CD8-positive, alpha-beta memory T cell (primary cell): ENCODE results near the gene CAPN8. TPM values are rescaled to one million over a fixed set of nuclear protein-coding genes. Genes with fewer than 3 reads are reported as not detected.
"Not testable (repeated sequence)": the region's sequence is repeated elsewhere in the genome, so short reads cannot be mapped to it uniquely, and the experiment has no call there.

Experiments
- CTCF ChIA-PET: fragments of 350-600 bp; sonication (Branson Sonifier 250); formaldehyde crosslinking; loops from one replicate; lab custom pipeline; 2021; ENCODE audit warnings: antibody characterized with exemption; lab: Charles Lee
- POLR2A ChIA-PET: fragments of 350-600 bp; sonication (Branson Sonifier 250); formaldehyde crosslinking; loops from one replicate; lab custom pipeline; 2021; ENCODE audit warnings: antibody characterized with exemption; lab: Charles Lee
- DNase-seq, 5 donors: peaks; one replicate each; pipeline versions ENCODE4 v3.0.0 to v3.0.0-alpha.2; 2020 to 2022; ENCODE audit warnings: mixed read lengths in 1 of 5
- H3K27ac ChIP-seq: one replicate; pipeline ENCODE4 v1.7.0; 2013; ENCODE audit warnings: low read depth, mild to moderate bottlenecking, low read length, moderate library complexity
- H3K27me3 ChIP-seq: 2 replicates; pipeline ENCODE4 v1.7.0; 2013; ENCODE audit warnings: low read length, mild to moderate bottlenecking; ENCODE audit not compliant: insufficient read depth, poor library complexity, severe bottlenecking
- H3K36me3 ChIP-seq: 2 replicates; pipeline ENCODE4 v1.7.0; 2013; ENCODE audit warnings: mild to moderate bottlenecking, low read length, moderate library complexity; ENCODE audit not compliant: insufficient read depth
- H3K4me1 ChIP-seq: 2 replicates; pipeline ENCODE4 v1.7.0; 2013; ENCODE audit warnings: mild to moderate bottlenecking, low read length, moderate library complexity; ENCODE audit not compliant: insufficient read depth
- H3K4me3 ChIP-seq: 2 replicates; pipeline ENCODE4 v1.7.0; 2013; ENCODE audit warnings: mild to moderate bottlenecking, low read length
- H3K9me3 ChIP-seq: 2 replicates; pipeline ENCODE4 v1.7.0; 2013; ENCODE audit warnings: mild to moderate bottlenecking, low read length
- H3K27ac Mint-ChIP-seq, 8 donors: one replicate each; pipeline ENCODE4 v1.8.0; 2020 to 2021; ENCODE audit warnings: mixed read lengths in 8 of 8, mild to moderate bottlenecking in 6 of 8, inconsistent platforms in 3 of 8, moderate library complexity in 3 of 8
- H3K27me3 Mint-ChIP-seq, 2 donors: one replicate each; pipeline ENCODE4 v1.8.0; 2020 to 2021; ENCODE audit warnings: mixed read lengths in 2 of 2, mild to moderate bottlenecking in 1 of 2, moderate library complexity in 1 of 2
- H3K36me3 Mint-ChIP-seq, 3 donors: one replicate each; pipeline ENCODE4 v1.8.0; 2020 to 2021; ENCODE audit warnings: mixed read lengths in 3 of 3, inconsistent platforms in 1 of 3, mild to moderate bottlenecking in 1 of 3
- H3K4me1 Mint-ChIP-seq, 3 donors: one replicate each; pipeline ENCODE4 v1.8.0; 2020 to 2021; ENCODE audit warnings: mixed read lengths in 3 of 3, inconsistent platforms in 1 of 3, mild to moderate bottlenecking in 1 of 3
- H3K4me3 Mint-ChIP-seq, 7 donors: one replicate each; pipeline ENCODE4 v1.8.0; 2020 to 2021; ENCODE audit warnings: mixed read lengths in 7 of 7, mild to moderate bottlenecking in 6 of 7, moderate library complexity in 4 of 7, inconsistent platforms in 2 of 7
- H3K9me3 Mint-ChIP-seq, 5 donors: one replicate each; pipeline ENCODE4 v1.8.0; 2020 to 2022; ENCODE audit warnings: mixed read lengths in 5 of 5, mild to moderate bottlenecking in 3 of 5, moderate library complexity in 2 of 5, inconsistent platforms in 1 of 5
- polyA plus RNA-seq: library from polyadenylated mRNA; unstranded; fragments of 300-500 nt; fragmentation: Illumina TruSeq; gene quantifications from one replicate; pipeline ENCODE4 v1.2.3, GENCODE V29; 2021
- total RNA-seq, 2 experiments: library from RNA; stranded (reverse); gene quantifications; one replicate each; pipeline ENCODE4 v1.2.3, GENCODE V29; 2021

The CAPN8 gene
- total and polyA plus RNA-seq, 3 experiments from 2014 or later: not detected

DNA sequence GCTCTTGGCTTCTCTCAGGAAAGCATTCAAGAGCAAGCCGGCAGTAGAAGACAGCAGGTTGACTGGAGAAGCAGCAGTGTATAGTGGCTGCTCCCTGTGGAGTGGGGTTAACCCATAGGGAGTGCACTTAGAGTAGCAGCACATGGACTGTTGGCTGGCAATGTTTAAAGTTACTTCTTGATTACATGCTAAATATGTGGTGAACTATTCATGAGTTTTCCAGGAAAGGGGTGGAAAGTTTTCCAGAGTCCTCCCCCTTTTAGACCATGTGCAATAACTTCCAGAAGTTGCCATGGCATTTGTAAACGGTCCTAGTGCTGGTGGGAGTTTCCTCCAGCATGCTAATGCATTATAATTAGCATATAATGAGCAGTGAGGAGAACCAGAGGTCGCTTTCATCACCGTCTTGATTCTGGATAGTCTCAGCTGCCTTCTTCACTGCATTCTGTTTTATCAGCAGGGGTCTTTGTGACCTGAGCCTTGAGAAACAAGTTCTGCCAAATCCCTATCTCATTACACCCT, 140.5 kb downstream of the CAPN8 start:
- H3K9me3 ChIP-seq: no peaks in the 10 kb centered on the region
- Mint-ChIP-seq H3K36me3 (peaks cover 0 to 13% (median 0%) of the 10 kb centered on the region in 3 donors), H3K4me3 (no peak overlapping the region), H3K9me3 (peaks cover 0 to 10% (median 5%) of the 10 kb centered on the region in 5 donors), H3K4me1 (peaks cover 0 to 9% (median 0%) of the 10 kb centered on the region in 3 donors), H3K27me3 (peaks cover 13 to 21% of the 10 kb centered on the region in 2 donors), H3K27ac (no peak overlapping the region)
- H3K36me3 ChIP-seq: no peaks in the 10 kb centered on the region
- no peak for DNase-seq
- ChIA-PET CTCF (no interaction called here), POLR2A (interaction anchor here (0.8 kb wide), 1 partner anchor 16 kb away, joined by 4 read pairs; no protein-coding TSS in a partner anchor)
- H3K4me3 ChIP-seq: no peak overlapping the region
- no peak overlapping the region for H3K27ac ChIP-seq
- no peaks in the 10 kb centered on the region for H3K4me1 ChIP-seq
- H3K27me3 ChIP-seq: no peaks in the 10 kb centered on the region

DNA sequence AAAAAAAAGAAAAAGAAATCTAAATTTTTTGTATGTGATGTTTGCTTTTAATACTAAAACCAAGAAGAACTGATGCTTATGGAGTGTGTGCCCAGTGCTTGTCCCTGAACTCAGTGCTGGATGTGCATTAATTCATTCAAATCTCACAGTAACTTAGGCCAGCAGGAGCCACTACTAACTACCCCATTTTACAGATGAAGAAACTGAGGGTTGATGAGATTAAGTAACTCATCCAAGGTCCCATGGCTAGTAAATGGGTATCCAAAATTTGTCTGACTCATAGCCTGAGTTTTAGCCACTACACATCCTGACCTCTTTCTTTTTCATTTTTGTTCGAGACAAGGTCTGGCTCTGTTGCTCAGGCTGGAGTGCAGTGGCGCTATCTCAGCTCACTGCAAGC, 144.4 kb downstream of the CAPN8 start:
- H3K4me3 ChIP-seq: no peak overlapping the region
- Mint-ChIP-seq H3K27ac (no peak overlapping the region), H3K27me3 (peaks cover 13 to 22% of the 10 kb centered on the region in 2 donors), H3K4me1 (peaks cover 0 to 16% (median 7%) of the 10 kb centered on the region in 3 donors), H3K9me3 (peaks cover 0 to 9% (median 4%) of the 10 kb centered on the region in 5 donors), H3K36me3 (peaks cover 0 to 5% (median 2%) of the 10 kb centered on the region in 3 donors), H3K4me3 (no peak overlapping the region)
- H3K4me1 ChIP-seq: peaks cover 9% of the 10 kb centered on the region
- POLR2A ChIA-PET: no interaction called here
- CTCF ChIA-PET: no interaction called here
- no peak overlapping the region for H3K27ac ChIP-seq
- no peaks in the 10 kb centered on the region for H3K9me3 ChIP-seq
- no peak for DNase-seq
- no peaks in the 10 kb centered on the region for H3K27me3 ChIP-seq
- no peaks in the 10 kb centered on the region for H3K36me3 ChIP-seq

DNA sequence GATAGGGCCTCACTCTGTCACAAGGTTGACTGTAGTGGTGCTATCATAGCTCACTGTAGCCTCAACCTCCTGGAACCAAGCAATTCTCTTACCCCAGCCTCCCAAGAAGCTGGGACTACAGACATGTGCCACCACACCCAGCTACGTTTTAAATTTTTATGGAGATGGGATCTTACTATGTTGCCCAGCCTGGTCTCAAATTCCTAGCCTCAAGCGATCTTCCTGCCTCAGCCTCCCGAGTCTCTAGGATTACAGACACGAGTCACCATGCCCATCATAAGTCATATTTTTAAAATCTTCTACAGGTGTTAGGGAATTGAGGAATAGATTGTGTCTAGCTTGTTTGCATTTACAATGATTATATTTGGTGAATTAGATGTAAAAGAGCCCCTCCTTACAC, 145.3 kb downstream of the CAPN8 start:
- no peaks in the 10 kb centered on the region for H3K9me3 ChIP-seq
- H3K9me3 Mint-ChIP-seq: peaks cover 0 to 9% (median 4%) of the 10 kb centered on the region in 5 donors
- H3K4me3 Mint-ChIP-seq: no peak overlapping the region
- H3K4me3 ChIP-seq: no peak overlapping the region
- POLR2A ChIA-PET: no interaction called here
- H3K4me1 Mint-ChIP-seq: peaks cover 0 to 25% (median 16%) of the 10 kb centered on the region in 3 donors
- peak overlapping the region in 1 of 8 donors; percentile 8 for H3K27ac Mint-ChIP-seq
- peaks cover 13 to 20% of the 10 kb centered on the region in 2 donors for H3K27me3 Mint-ChIP-seq
- peaks cover 18% of the 10 kb centered on the region for H3K4me1 ChIP-seq
- H3K27me3 ChIP-seq: no peaks in the 10 kb centered on the region
- H3K36me3 Mint-ChIP-seq: peaks cover 0 to 5% (median 2%) of the 10 kb centered on the region in 3 donors
- H3K36me3 ChIP-seq: no peaks in the 10 kb centered on the region
- CTCF ChIA-PET: no interaction called here
- no peak overlapping the region for H3K27ac ChIP-seq
- no peak for DNase-seq

DNA sequence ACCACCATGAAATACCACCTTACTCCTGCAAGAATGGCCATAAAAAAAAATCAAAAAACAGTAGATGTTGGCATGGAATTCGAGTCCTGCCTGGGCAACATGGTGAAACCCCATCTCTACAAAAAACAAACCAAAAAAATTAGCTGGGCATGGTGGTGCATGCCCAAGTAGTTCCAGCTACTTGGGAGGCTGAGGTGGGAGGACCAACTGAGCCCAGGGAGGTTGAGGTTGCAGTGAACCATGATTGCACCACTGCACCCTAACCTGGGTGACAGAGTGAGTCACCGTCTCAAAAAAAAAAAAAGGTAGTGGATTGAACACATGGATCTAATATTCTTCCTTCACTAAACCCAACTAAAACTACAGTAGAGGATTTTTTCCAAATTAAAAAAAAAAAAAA, 146.4 kb downstream of the CAPN8 start:
- H3K9me3 ChIP-seq: no peaks in the 10 kb centered on the region
- Mint-ChIP-seq H3K4me1 (peaks cover 0 to 36% (median 27%) of the 10 kb centered on the region in 3 donors), H3K27me3 (peaks cover 13 to 16% of the 10 kb centered on the region in 2 donors), H3K36me3 (peaks cover 0 to 5% (median 2%) of the 10 kb centered on the region in 3 donors), H3K9me3 (peaks cover 0 to 9% (median 4%) of the 10 kb centered on the region in 5 donors), H3K27ac (no peak overlapping the region), H3K4me3 (no peak overlapping the region)
- H3K27me3 ChIP-seq: no peaks in the 10 kb centered on the region
- ChIA-PET POLR2A (no interaction called here), CTCF (no interaction called here)
- peaks cover 29% of the 10 kb centered on the region for H3K4me1 ChIP-seq
- DNase-seq: no peak
- H3K36me3 ChIP-seq: no peaks in the 10 kb centered on the region
- no peak overlapping the region for H3K4me3 ChIP-seq
- no peak overlapping the region for H3K27ac ChIP-seq

DNA sequence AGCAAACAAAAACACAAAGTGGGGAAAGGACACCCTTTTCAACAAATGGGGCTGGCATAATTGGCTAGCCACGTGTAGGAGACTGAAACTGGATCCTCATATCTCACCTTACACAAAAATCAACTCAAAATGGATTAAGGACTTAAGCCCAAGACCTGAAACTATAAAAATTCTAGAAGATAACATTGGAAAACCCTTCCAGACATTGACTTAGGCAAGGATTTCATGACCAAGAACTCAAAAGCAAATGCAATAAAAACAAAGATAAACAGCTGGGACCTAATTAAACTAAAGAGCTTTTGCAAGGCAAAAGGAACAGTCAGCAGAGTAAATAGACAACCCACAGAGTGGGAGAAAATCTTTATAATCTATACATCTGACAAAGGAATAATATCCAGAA, 146.9 kb downstream of the CAPN8 start:
- H3K27ac ChIP-seq, H3K4me3 Mint-ChIP-seq, POLR2A ChIA-PET, DNase-seq, H3K36me3 ChIP-seq, H3K9me3 ChIP-seq, H3K9me3 Mint-ChIP-seq, H3K36me3 Mint-ChIP-seq, H3K27me3 ChIP-seq, CTCF ChIA-PET, H3K4me3 ChIP-seq: not testable (repeated sequence)
- H3K27ac Mint-ChIP-seq: peak overlapping the region in 1 of 8 donors; percentile 20
- peaks cover 0 to 42% (median 28%) of the 10 kb centered on the region in 3 donors for H3K4me1 Mint-ChIP-seq
- H3K27me3 Mint-ChIP-seq: peaks cover 9 to 11% of the 10 kb centered on the region in 2 donors
- H3K4me1 ChIP-seq: peaks cover 33% of the 10 kb centered on the region

DNA sequence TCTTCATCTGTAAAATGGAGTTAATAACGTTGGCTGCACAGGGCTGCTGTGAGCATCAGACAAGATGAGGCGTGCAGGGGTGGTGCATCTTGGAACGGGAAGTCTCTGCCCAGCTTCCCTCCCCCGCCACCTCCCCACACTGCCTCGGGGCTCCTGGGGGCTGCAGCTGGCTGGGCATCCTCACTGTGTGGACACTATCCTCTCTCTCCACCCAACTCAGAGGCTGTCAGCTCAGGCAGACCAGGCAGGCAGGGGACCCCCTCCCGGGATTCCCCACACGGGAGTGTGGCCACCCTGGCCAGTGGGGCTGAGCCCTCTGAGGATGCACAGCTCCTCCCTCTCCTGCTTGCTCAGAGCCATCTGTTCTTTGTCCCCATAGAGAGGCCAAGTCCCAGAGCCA, 149.6 kb downstream of the CAPN8 start:
- POLR2A ChIA-PET: no interaction called here
- no peak for DNase-seq

DNA sequence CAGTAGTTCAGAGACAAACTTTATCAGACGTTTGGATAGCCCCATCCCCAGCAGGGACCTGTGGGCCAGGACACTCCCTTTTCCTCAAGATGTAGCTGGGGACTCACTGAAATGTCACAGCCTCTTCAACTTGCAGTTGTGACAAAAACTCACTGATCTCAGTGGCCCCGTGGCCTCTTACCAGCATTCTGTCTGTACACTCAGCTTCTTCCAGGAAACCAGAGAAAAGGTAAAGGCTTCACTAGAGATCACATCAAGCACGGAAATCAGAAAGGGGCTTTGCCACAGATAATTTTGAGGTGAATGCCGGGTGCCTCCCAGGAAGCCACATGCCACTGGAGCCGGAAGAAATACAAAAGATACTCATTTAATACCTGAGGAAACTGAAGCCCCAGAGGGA, 150.1 kb downstream of the CAPN8 start:
- H3K4me3 ChIP-seq: no peak overlapping the region
- Mint-ChIP-seq H3K27me3 (peaks cover 9 to 17% of the 10 kb centered on the region in 2 donors), H3K4me3 (peak overlapping the region in 5 of 7 donors; percentile 5 to 73 (median 51)), H3K27ac (peak overlapping the region in 7 of 8 donors; percentile 31 to 94 (median 80)), H3K4me1 (peaks cover 0 to 45% (median 28%) of the 10 kb centered on the region in 3 donors), H3K36me3 (peaks cover 0 to 5% (median 2%) of the 10 kb centered on the region in 3 donors), H3K9me3 (peaks cover 0 to 9% (median 5%) of the 10 kb centered on the region in 5 donors)
- H3K4me1 ChIP-seq: peaks cover 33% of the 10 kb centered on the region
- ChIA-PET CTCF (no interaction called here), POLR2A (no interaction called here)
- H3K36me3 ChIP-seq: no peaks in the 10 kb centered on the region
- H3K27me3 ChIP-seq: no peaks in the 10 kb centered on the region
- H3K27ac ChIP-seq: no peak overlapping the region
- peak in 3 of 5 donors; percentile 5 to 47 (median 36) for DNase-seq
- H3K9me3 ChIP-seq: no peaks in the 10 kb centered on the region

More for the DNA sequence above, 149.6 kb downstream of the CAPN8 start:
- Mint-ChIP-seq H3K36me3 (peaks cover 0 to 5% (median 2%) of the 10 kb centered on the region in 3 donors), H3K9me3 (peaks cover 0 to 9% (median 4%) of the 10 kb centered on the region in 5 donors), H3K4me3 (peak overlapping the region in 4 of 7 donors; percentile 9 to 73 (median 56)), H3K4me1 (peaks cover 0 to 45% (median 28%) of the 10 kb centered on the region in 3 donors), H3K27ac (peak overlapping the region in 6 of 8 donors; percentile 23 to 94 (median 78)), H3K27me3 (peaks cover 9 to 17% of the 10 kb centered on the region in 2 donors)
- no peaks in the 10 kb centered on the region for H3K36me3 ChIP-seq
- H3K4me1 ChIP-seq: peaks cover 33% of the 10 kb centered on the region
- no peak overlapping the region for H3K4me3 ChIP-seq
- H3K9me3 ChIP-seq: no peaks in the 10 kb centered on the region
- no peak overlapping the region for H3K27ac ChIP-seq
- H3K27me3 ChIP-seq: no peaks in the 10 kb centered on the region
- CTCF ChIA-PET: no interaction called here

DNA sequence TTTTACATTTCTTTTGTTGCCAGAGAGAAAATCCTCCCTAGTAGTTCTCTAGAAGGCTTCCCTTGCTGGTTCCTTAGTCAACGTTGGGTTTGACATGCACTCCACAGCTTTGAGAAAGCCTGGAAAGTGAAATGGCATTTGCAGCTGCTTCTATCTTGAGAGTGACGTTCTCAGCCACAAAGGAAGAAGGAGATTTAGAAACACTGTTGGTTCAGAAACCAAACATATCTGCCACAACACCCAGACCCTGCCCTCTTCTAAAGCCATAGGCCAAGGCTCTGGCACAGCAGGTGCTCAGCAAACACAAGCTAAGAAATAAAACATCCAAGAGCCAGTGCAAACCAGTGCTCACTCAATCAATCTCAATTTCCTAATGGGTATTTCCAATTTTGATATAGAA, 150.9 kb downstream of the CAPN8 start:
- Mint-ChIP-seq H3K27ac (peak overlapping the region in 6 of 8 donors; percentile 31 to 88 (median 78)), H3K9me3 (peaks cover 0 to 9% (median 4%) of the 10 kb centered on the region in 5 donors), H3K27me3 (peaks cover 12 to 17% of the 10 kb centered on the region in 2 donors), H3K36me3 (peaks cover 0 to 5% (median 2%) of the 10 kb centered on the region in 3 donors), H3K4me3 (peak overlapping the region in 5 of 7 donors; percentile 14 to 73 (median 51)), H3K4me1 (peaks cover 0 to 45% (median 28%) of the 10 kb centered on the region in 3 donors)
- Histone ChIP-seq H3K4me1 (peaks cover 33% of the 10 kb centered on the region), H3K27ac (no peak overlapping the region), H3K4me3 (peak overlapping the region; percentile 2), H3K9me3 (no peaks in the 10 kb centered on the region), H3K27me3 (no peaks in the 10 kb centered on the region), H3K36me3 (no peaks in the 10 kb centered on the region)
- DNase-seq: no peak
- POLR2A ChIA-PET: no interaction called here
- CTCF ChIA-PET: no interaction called here
